ENCODE data around the gene LCE5A. TPM values are rescaled to one million over a fixed set of nuclear protein-coding genes. Genes with fewer than 3 reads are reported as not detected.

Gene LCE5A, protein sequence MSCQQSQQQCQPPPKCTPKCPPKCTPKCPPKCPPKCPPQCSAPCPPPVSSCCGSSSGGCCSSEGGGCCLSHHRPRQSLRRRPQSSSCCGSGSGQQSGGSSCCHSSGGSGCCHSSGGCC
- not detected in 2 replicates for total RNA-seq

DNA sequence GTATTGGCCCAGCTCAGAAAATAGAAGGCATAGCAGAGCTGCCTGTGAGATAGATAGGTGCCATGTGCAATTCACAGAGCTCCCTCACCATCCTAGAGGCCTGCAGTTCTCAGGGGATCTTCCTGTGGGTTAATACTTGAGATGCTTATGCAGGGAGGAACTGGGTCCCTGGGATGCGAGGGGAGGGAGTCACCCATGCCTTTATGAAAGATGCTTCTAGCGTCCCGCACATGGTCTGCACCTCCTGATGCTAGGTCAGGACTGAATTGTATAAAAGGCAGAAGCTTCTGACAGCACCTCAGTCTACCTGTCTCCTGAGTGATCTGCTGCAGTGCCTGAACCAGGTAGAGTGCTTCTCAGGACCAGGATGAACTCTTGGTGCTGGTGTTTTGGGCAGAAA, at the start of gene LCE5A:
Gene LCE5A (plus strand): TSS at position 301 of the 400 bp plus-strand sequence. CDS start 732 bp downstream, outside the sequence.

Other genes with a start within 250 kb of the LCE5A start
- under 0.01 TPM in 2 replicates for gene FLG, start 185.6 kb upstream of the LCE5A start, total RNA-seq
- not detected in 2 replicates for gene FLG2, start 150.8 kb upstream of the LCE5A start, total RNA-seq
- not detected in 2 replicates for gene CRNN, start 96.5 kb upstream of the LCE5A start, total RNA-seq
- not detected in 2 replicates for gene CRCT1, start 3.7 kb downstream of the LCE5A start, total RNA-seq
- gene LCE3E, start 56.0 kb downstream of the LCE5A start, total RNA-seq = not detected in 2 replicates
- not detected in 2 replicates for gene LCE3D, start 69.7 kb downstream of the LCE5A start, total RNA-seq
- not detected in 2 replicates for gene LCE3C, start 89.4 kb downstream of the LCE5A start, total RNA-seq
- not detected in 2 replicates for gene LCE3B, start 103.0 kb downstream of the LCE5A start, total RNA-seq
- not detected in 2 replicates for gene LCE3A, start 112.3 kb downstream of the LCE5A start, total RNA-seq
- gene LCE2D, start 152.6 kb downstream of the LCE5A start, total RNA-seq = not detected in 2 replicates
- not detected in 2 replicates for gene LCE2C, start 164.5 kb downstream of the LCE5A start, total RNA-seq
- gene LCE2B, start 175.3 kb downstream of the LCE5A start, total RNA-seq = not detected in 2 replicates
- not detected in 2 replicates for gene LCE2A, start 187.5 kb downstream of the LCE5A start, total RNA-seq
- not detected in 2 replicates for gene LCE4A, start 197.4 kb downstream of the LCE5A start, total RNA-seq
- not detected in 2 replicates for gene KPRP, start 247.2 kb downstream of the LCE5A start, total RNA-seq

All from regular cardiac myocyte (primary cell).